ENCODE measurements around the gene CENPS. TPM values are rescaled to one million over a fixed set of nuclear protein-coding genes. Genes with fewer than 3 reads are reported as not detected.
A peak's percentile ranks its signal among the peaks of the same experiment; 100 is the strongest.

Gene CENPS
- total RNA-seq, 1 donor = 17.4 TPM

- no peak for DNase-seq (ENCODE audit: insufficient read length, low spot score, missing footprints)
- no peak for TF ChIP-seq CTCF (IDR thresholded peaks at IDR 0.05; ENCODE audit: extremely low read depth, low read depth, low read length)
- no peaks in the 10 kb centered on the region for H3K27me3 ChIP-seq (ENCODE audit: insufficient read depth, low read length)
- H3K27ac ChIP-seq (ENCODE audit: low read depth, low read length) = no peak overlapping the region
- H3K36me3 ChIP-seq (ENCODE audit: insufficient read depth, low read length) = no peaks in the 10 kb centered on the region
- peaks cover 15% of the 10 kb centered on the region for H3K4me1 ChIP-seq (ENCODE audit: insufficient read depth, low read length)
- no peaks in the 10 kb centered on the region for H4K20me1 ChIP-seq (ENCODE audit: insufficient read depth, low read length)
- H3K4me3 ChIP-seq (ENCODE audit: insufficient read depth, low read length) = no peak overlapping the region
- no peaks in the 10 kb centered on the region for H3K9me3 ChIP-seq (ENCODE audit: low read depth, low read length)
- H3K79me2 ChIP-seq (ENCODE audit: insufficient read depth, low read length) = peaks cover 21% of the 10 kb centered on the region
- H2AFZ ChIP-seq (ENCODE audit: low read length) = no peak overlapping the region
- H3K4me2 ChIP-seq (ENCODE audit: insufficient read depth, low read length) = no peak overlapping the region
Measured at GRCh38 chr1:10428984-10429383, 1.2 kb upstream of the CENPS start.

GRCh38 chr1:10429868-10430215 is 391 bp upstream of the CENPS start:
- H3K36me3 ChIP-seq (ENCODE audit: insufficient read depth, low read length) = no peaks in the 10 kb centered on the region
- no peaks in the 10 kb centered on the region for H3K27me3 ChIP-seq (ENCODE audit: insufficient read depth, low read length)
- no peaks in the 10 kb centered on the region for H4K20me1 ChIP-seq (ENCODE audit: insufficient read depth, low read length)
- peak overlapping the region; percentile 99 for H3K4me3 ChIP-seq (ENCODE audit: insufficient read depth, low read length)
- H3K27ac ChIP-seq (ENCODE audit: low read depth, low read length) = no peak overlapping the region
- H3K9me3 ChIP-seq (ENCODE audit: low read depth, low read length) = no peaks in the 10 kb centered on the region
- peaks cover 21% of the 10 kb centered on the region for H3K79me2 ChIP-seq (ENCODE audit: insufficient read depth, low read length)
- H3K4me2 ChIP-seq (ENCODE audit: insufficient read depth, low read length) = peak overlapping the region; percentile 90
- no peak for TF ChIP-seq CTCF (IDR thresholded peaks at IDR 0.05; ENCODE audit: extremely low read depth, low read depth, low read length)
- H3K4me1 ChIP-seq (ENCODE audit: insufficient read depth, low read length) = peaks cover 15% of the 10 kb centered on the region
- peak overlapping the region; percentile 91 for H2AFZ ChIP-seq (ENCODE audit: low read length)
- DNase-seq (ENCODE audit: insufficient read length, low spot score, missing footprints) = peak; percentile 62

GRCh38 chr1:10431070-10431730 is 967 bp downstream of the CENPS start:
- Histone ChIP-seq H3K36me3 (ENCODE audit: insufficient read depth, low read length) (no peaks in the 10 kb centered on the region), H3K79me2 (ENCODE audit: insufficient read depth, low read length) (peaks cover 21% of the 10 kb centered on the region), H2AFZ (ENCODE audit: low read length) (peak overlapping the region; percentile 91), H3K27ac (ENCODE audit: low read depth, low read length) (peak overlapping the region; percentile 93), H3K4me3 (ENCODE audit: insufficient read depth, low read length) (peak overlapping the region; percentile 99), H3K9me3 (ENCODE audit: low read depth, low read length) (no peaks in the 10 kb centered on the region), H4K20me1 (ENCODE audit: insufficient read depth, low read length) (no peaks in the 10 kb centered on the region), H3K4me1 (ENCODE audit: insufficient read depth, low read length) (peaks cover 15% of the 10 kb centered on the region), H3K27me3 (ENCODE audit: insufficient read depth, low read length) (no peaks in the 10 kb centered on the region), H3K4me2 (ENCODE audit: insufficient read depth, low read length) (peak overlapping the region; percentile 90)
- TF ChIP-seq CTCF (IDR thresholded peaks at IDR 0.05; ENCODE audit: extremely low read depth, low read depth, low read length) = no peak
- DNase-seq (ENCODE audit: insufficient read length, low spot score, missing footprints) = peak; percentile 92

- Histone ChIP-seq H3K27ac (ENCODE audit: low read depth, low read length) (no peak overlapping the region), H3K9me3 (ENCODE audit: low read depth, low read length) (no peaks in the 10 kb centered on the region), H2AFZ (ENCODE audit: low read length) (no peak overlapping the region), H3K4me2 (ENCODE audit: insufficient read depth, low read length) (no peak overlapping the region), H3K4me3 (ENCODE audit: insufficient read depth, low read length) (no peak overlapping the region), H4K20me1 (ENCODE audit: insufficient read depth, low read length) (no peaks in the 10 kb centered on the region), H3K79me2 (ENCODE audit: insufficient read depth, low read length) (peaks cover 21% of the 10 kb centered on the region), H3K36me3 (ENCODE audit: insufficient read depth, low read length) (no peaks in the 10 kb centered on the region), H3K4me1 (ENCODE audit: insufficient read depth, low read length) (peaks cover 15% of the 10 kb centered on the region), H3K27me3 (ENCODE audit: insufficient read depth, low read length) (no peaks in the 10 kb centered on the region)
- DNase-seq (ENCODE audit: insufficient read length, low spot score, missing footprints) = no peak
- TF ChIP-seq CTCF (IDR thresholded peaks at IDR 0.05; ENCODE audit: extremely low read depth, low read depth, low read length) = no peak
Measured at GRCh38 chr1:10432910-10433700, 2.9 kb downstream of the CENPS start.

All from osteoblast (primary cell).